Activated CD8-positive, alpha-beta memory T cell treated with anti-CD3 and anti-CD28 coated beads, Interleukin-2, amount 50 U/mL, for 4 hours (primary cell): Measurements from ENCODE around the gene KNG1.
"Not testable (repeated sequence)": the region's sequence is repeated elsewhere in the genome, so short reads cannot be mapped to it uniquely, and the experiment has no call there.

Experiments
- DNase-seq: peaks from one replicate; pipeline ENCODE4 v3.0.0-alpha.2; 2020

Gene KNG1

GRCh38 chr3:186717039-186717457, at the start of gene KNG1:
Gene KNG1 (plus strand): TSS chr3:186717359. CDS start chr3:186717543, 184 bp downstream.
- no peak for DNase-seq

- DNase-seq: no peak
Measured at GRCh38 chr3:186668426-186668825, 48.7 kb upstream of the KNG1 start.

GRCh38 chr3:186669378-186670084, 47.6 kb upstream of the KNG1 start:
- DNase-seq: no peak

- DNase-seq: no peak
Measured at GRCh38 chr3:186670155-186670554, 47.0 kb upstream of the KNG1 start.

GRCh38 chr3:186671051-186671450, 46.1 kb upstream of the KNG1 start:
- no peak for DNase-seq

GRCh38 chr3:186678604-186679003, 38.6 kb upstream of the KNG1 start:
- no peak for DNase-seq

GRCh38 chr3:186679151-186679550, 38.0 kb upstream of the KNG1 start:
- no peak for DNase-seq

GRCh38 chr3:186680869-186681268, 36.3 kb upstream of the KNG1 start:
- DNase-seq: no peak

- DNase-seq: no peak
Measured at GRCh38 chr3:186682812-186683211, 34.3 kb upstream of the KNG1 start.

- no peak for DNase-seq
Measured at GRCh38 chr3:186683979-186684378, 33.2 kb upstream of the KNG1 start.

- DNase-seq: not testable (repeated sequence)
Measured at GRCh38 chr3:186686475-186686874, 30.7 kb upstream of the KNG1 start.

GRCh38 chr3:186687120-186687651, 30.0 kb upstream of the KNG1 start:
- no peak for DNase-seq

GRCh38 chr3:186690304-186690703, 26.9 kb upstream of the KNG1 start:
- not testable (repeated sequence) for DNase-seq

GRCh38 chr3:186691676-186692075, 25.5 kb upstream of the KNG1 start:
- DNase-seq: no peak

GRCh38 chr3:186693843-186694242, 23.3 kb upstream of the KNG1 start:
- no peak for DNase-seq

GRCh38 chr3:186694288-186695032, 22.7 kb upstream of the KNG1 start:
- no peak for DNase-seq

GRCh38 chr3:186696522-186696921, 20.6 kb upstream of the KNG1 start:
- DNase-seq: no peak

GRCh38 chr3:186697510-186697909, 19.6 kb upstream of the KNG1 start:
- no peak for DNase-seq

GRCh38 chr3:186700267-186700666, 16.9 kb upstream of the KNG1 start:
- no peak for DNase-seq

GRCh38 chr3:186702451-186702850, 14.7 kb upstream of the KNG1 start:
- DNase-seq: not testable (repeated sequence)

GRCh38 chr3:186705882-186706780, 11.0 kb upstream of the KNG1 start:
- DNase-seq: no peak

- no peak for DNase-seq
Measured at GRCh38 chr3:186708983-186709679, 8.0 kb upstream of the KNG1 start.
